GM11168 (cell line): Measurements from ENCODE around the gene YTHDC2.

Experiments used
- in situ Hi-C: fragments of 300-500 bp; cut with MboI; formaldehyde crosslinking; loops from one replicate; pipeline ENCODE4 v1.12.0; 2022; ENCODE audit warnings: low sequenced_read_pairs; ENCODE audit not compliant: unreplicated experiment

YTHDC2 gene

GRCh38 chr5:113598926-113599325 is 85.4 kb downstream of the YTHDC2 start:
- in situ Hi-C loops: no loop called here

- in situ Hi-C loops: loop anchor here (25.0 kb wide), 1 partner anchor 213 kb away; no protein-coding TSS in a partner anchor
These were observed 86.9 kb downstream of the YTHDC2 start for GRCh38 chr5:113600255-113600905.

GRCh38 chr5:113601423-113601822 is 87.9 kb downstream of the YTHDC2 start:
- in situ Hi-C loops: loop anchor here (25.0 kb wide), 1 partner anchor 214 kb away; no protein-coding TSS in a partner anchor

- in situ Hi-C loops: loop anchor here (25.0 kb wide), 1 partner anchor 216 kb away; no protein-coding TSS in a partner anchor
These were observed 89.8 kb downstream of the YTHDC2 start for GRCh38 chr5:113603246-113603645.

GRCh38 chr5:113606298-113607134 is 93.0 kb downstream of the YTHDC2 start:
- in situ Hi-C loops: loop anchor here (25.0 kb wide), 1 partner anchor 219 kb away; no protein-coding TSS in a partner anchor

GRCh38 chr5:113607361-113607760 is 93.9 kb downstream of the YTHDC2 start:
- in situ Hi-C loops: loop anchor here (25.0 kb wide), 1 partner anchor 220 kb away; no protein-coding TSS in a partner anchor

- in situ Hi-C loops: loop anchor here (25.0 kb wide), 1 partner anchor 221 kb away; no protein-coding TSS in a partner anchor
These were observed 94.7 kb downstream of the YTHDC2 start for GRCh38 chr5:113608113-113608596.

- in situ Hi-C loops: loop anchor here (25.0 kb wide), 1 partner anchor 225 kb away; no protein-coding TSS in a partner anchor
These were observed 98.6 kb downstream of the YTHDC2 start for GRCh38 chr5:113612060-113612496.

- in situ Hi-C loops: loop anchor here (25.0 kb wide), 1 partner anchor 227 kb away; no protein-coding TSS in a partner anchor
These were observed 100.7 kb downstream of the YTHDC2 start for GRCh38 chr5:113614191-113614590.

- in situ Hi-C loops: loop anchor here (25.0 kb wide), 1 partner anchor 228 kb away; no protein-coding TSS in a partner anchor
These were observed 102.2 kb downstream of the YTHDC2 start for GRCh38 chr5:113615708-113616107.

GRCh38 chr5:113617191-113617796 is 103.8 kb downstream of the YTHDC2 start:
- in situ Hi-C loops: loop anchor here (25.0 kb wide), 1 partner anchor 230 kb away; no protein-coding TSS in a partner anchor

- in situ Hi-C loops: no loop called here
These were observed 119.5 kb downstream of the YTHDC2 start for GRCh38 chr5:113632996-113633395.

- in situ Hi-C loops: no loop called here
These were observed 121.5 kb downstream of the YTHDC2 start for GRCh38 chr5:113634957-113635356.

- in situ Hi-C loops: no loop called here
These were observed 128.2 kb downstream of the YTHDC2 start for GRCh38 chr5:113641715-113642114.
